ENCODE data around the gene HES7.

Gene HES7

GRCh38 chr17:8091033-8091687, 32.7 kb downstream of the HES7 start:
- Histone ChIP-seq H4K20me1 (ENCODE audit: insufficient read depth, low read length) (no peaks in the 10 kb centered on the region), H3K27ac (ENCODE audit: low read length) (no peak overlapping the region), H3K4me1 (ENCODE audit: insufficient read depth, low read length) (peaks cover 10% of the 10 kb centered on the region), H3K4me2 (ENCODE audit: insufficient read depth, low read length) (no peak overlapping the region), H3K9ac (ENCODE audit: low read depth, low read length) (no peak overlapping the region), H3K4me3 (ENCODE audit: low read depth in 1 of 2, low read length in 2 of 2) (no peak overlapping the region), H2AFZ (ENCODE audit: low read depth, low read length) (no peak overlapping the region), H3K27me3 (ENCODE audit: insufficient read depth, low read length, poor library complexity) (peaks cover 11% of the 10 kb centered on the region), H3K9me3 (ENCODE audit: insufficient read depth, low read length, severe bottlenecking) (no peaks in the 10 kb centered on the region), H3K79me2 (ENCODE audit: insufficient read depth, low read length) (no peaks in the 10 kb centered on the region), H3K36me3 (ENCODE audit: insufficient read depth, low read length) (no peaks in the 10 kb centered on the region)
- TF ChIP-seq EZH2 (IDR thresholded peaks at IDR 0.05; ENCODE audit: borderline replicate concordance, low read depth, low read length, severe bottlenecking): no peak
- TF ChIP-seq CTCF (IDR thresholded peaks at IDR 0.05; ENCODE audit: borderline replicate concordance, extremely low read depth, low read length, poor library complexity, severe bottlenecking): no peak
- ATAC-seq (ENCODE audit: insufficient read depth, low read depth) (no peak), DNase-seq (no peak)

- Histone ChIP-seq H3K27me3 (ENCODE audit: insufficient read depth, low read length, poor library complexity) (peaks cover 13% of the 10 kb centered on the region), H3K4me3 (ENCODE audit: low read depth in 1 of 2, low read length in 2 of 2) (no peak overlapping the region), H3K79me2 (ENCODE audit: insufficient read depth, low read length) (no peaks in the 10 kb centered on the region), H2AFZ (ENCODE audit: low read depth, low read length) (no peak overlapping the region), H3K4me2 (ENCODE audit: insufficient read depth, low read length) (no peak overlapping the region), H3K9ac (ENCODE audit: low read depth, low read length) (no peak overlapping the region), H4K20me1 (ENCODE audit: insufficient read depth, low read length) (no peaks in the 10 kb centered on the region), H3K27ac (ENCODE audit: low read length) (no peak overlapping the region), H3K9me3 (ENCODE audit: insufficient read depth, low read length, severe bottlenecking) (no peaks in the 10 kb centered on the region), H3K4me1 (ENCODE audit: insufficient read depth, low read length) (peaks cover 8% of the 10 kb centered on the region), H3K36me3 (ENCODE audit: insufficient read depth, low read length) (no peaks in the 10 kb centered on the region)
- ATAC-seq (ENCODE audit: insufficient read depth, low read depth): no peak
- no peak for DNase-seq
- no peak for TF ChIP-seq CTCF (IDR thresholded peaks at IDR 0.05; ENCODE audit: borderline replicate concordance, extremely low read depth, low read length, poor library complexity, severe bottlenecking)
- TF ChIP-seq EZH2 (IDR thresholded peaks at IDR 0.05; ENCODE audit: borderline replicate concordance, low read depth, low read length, severe bottlenecking): no peak
Measured at GRCh38 chr17:8089728-8090127, 34.2 kb downstream of the HES7 start.

- ATAC-seq (ENCODE audit: insufficient read depth, low read depth) (no peak), DNase-seq (no peak)
- Histone ChIP-seq H3K27ac (ENCODE audit: low read length) (no peak overlapping the region), H4K20me1 (ENCODE audit: insufficient read depth, low read length) (no peaks in the 10 kb centered on the region), H3K9me3 (ENCODE audit: insufficient read depth, low read length, severe bottlenecking) (no peaks in the 10 kb centered on the region), H3K79me2 (ENCODE audit: insufficient read depth, low read length) (no peaks in the 10 kb centered on the region), H2AFZ (ENCODE audit: low read depth, low read length) (no peak overlapping the region), H3K4me3 (ENCODE audit: low read depth in 1 of 2, low read length in 2 of 2) (no peak overlapping the region), H3K9ac (ENCODE audit: low read depth, low read length) (no peak overlapping the region), H3K4me1 (ENCODE audit: insufficient read depth, low read length) (no peaks in the 10 kb centered on the region), H3K36me3 (ENCODE audit: insufficient read depth, low read length) (no peaks in the 10 kb centered on the region), H3K4me2 (ENCODE audit: insufficient read depth, low read length) (no peak overlapping the region), H3K27me3 (ENCODE audit: insufficient read depth, low read length, poor library complexity) (peaks cover 15% of the 10 kb centered on the region)
- TF ChIP-seq CTCF (IDR thresholded peaks at IDR 0.05; ENCODE audit: borderline replicate concordance, extremely low read depth, low read length, poor library complexity, severe bottlenecking) (no peak), EZH2 (IDR thresholded peaks at IDR 0.05; ENCODE audit: borderline replicate concordance, low read depth, low read length, severe bottlenecking) (no peak)
Measured at GRCh38 chr17:8087952-8088230, 36.0 kb downstream of the HES7 start.
